Left colon (tissue), 2 donors: ENCODE data around the gene USP25. TPM values are rescaled to one million over a fixed set of nuclear protein-coding genes. Genes with fewer than 3 reads are reported as not detected.

Source experiments
- ATAC-seq: fragments of 200-7000 bp; cut with Tn5 transposase; one replicate; pipeline ENCODE4 v1.9.1; 2020; ENCODE audit warnings: mild to moderate bottlenecking, moderate library complexity
- DNase-seq, 2 donors: peaks; one replicate each; pipeline ENCODE4 v3.0.0-alpha.2; 2020
- intact Hi-C, 2 donors: fragments of 100-400 bp; cut with DNase I in 1 of 2; cut with micrococcal nuclease in 1 of 2; formaldehyde crosslinking; loops; one replicate each; pipeline versions ENCODE4 v1.11.2 to v1.14.0; 2022; cut with DNase I, micrococcal nuclease
- total RNA-seq, 2 donors: library from RNA; stranded (reverse); fragmentation: NEBNext Ultra II Directional; extraction: Animal tissue kit (Norgen Biotek cat#: 25700); gene quantifications; one replicate each; pipeline ENCODE4 v1.2.1, GENCODE V29; 2021
- donor health status: DM: no; HTN: no; CAD: no.
- donor health status: DM: yes; HTN: yes; CAD: no.

The USP25 gene
- total RNA-seq, 2 donors from 2014 or later: 33.8 to 38.9 TPM

- intact Hi-C loops: no loop called here
- ATAC-seq (no peak), DNase-seq (no peak)
Observed at GRCh38 chr21:15751546-15751945, 21.8 kb downstream of the USP25 start.

- DNase-seq (no peak), ATAC-seq (no peak)
- intact Hi-C loops: no loop called here
Observed at GRCh38 chr21:15752763-15753407, 23.1 kb downstream of the USP25 start.

- DNase-seq (no peak), ATAC-seq (peak; percentile 20)
- intact Hi-C loops: no loop called here
Observed at GRCh38 chr21:15753741-15754140, 24.0 kb downstream of the USP25 start.

- peak; percentile 87 for ATAC-seq
- intact Hi-C loops: no loop called here
- no peak for DNase-seq
Observed at GRCh38 chr21:15754640-15755039, 24.9 kb downstream of the USP25 start.

- DNase-seq (no peak), ATAC-seq (no peak)
- intact Hi-C loops: no loop called here
Observed at GRCh38 chr21:15755125-15755524, 25.3 kb downstream of the USP25 start.

- no peak for DNase-seq
- intact Hi-C loops: no loop called here
- no peak for ATAC-seq
Observed at GRCh38 chr21:15759469-15759868, 29.7 kb downstream of the USP25 start.

- ATAC-seq: peak; percentile 89
- intact Hi-C loops: no loop called here
- peak; percentile 84 for DNase-seq
Observed at GRCh38 chr21:15761507-15762100, 31.8 kb downstream of the USP25 start.

GRCh38 chr21:15763359-15763758 lies 33.6 kb downstream of the USP25 start:
- ATAC-seq: no peak
- DNase-seq: no peak
- intact Hi-C loops: no loop called here

GRCh38 chr21:15764878-15765277 lies 35.1 kb downstream of the USP25 start:
- no peak for ATAC-seq
- intact Hi-C loops: no loop called here
- no peak for DNase-seq

GRCh38 chr21:15766952-15767603 lies 37.3 kb downstream of the USP25 start:
- intact Hi-C loops: no loop called here
- ATAC-seq: no peak
- DNase-seq: no peak

GRCh38 chr21:15768045-15768601 lies 38.3 kb downstream of the USP25 start:
- intact Hi-C loops: no loop called here
- ATAC-seq (no peak), DNase-seq (no peak)

- DNase-seq (no peak), ATAC-seq (no peak)
- intact Hi-C loops: no loop called here
Observed at GRCh38 chr21:15768853-15769252, 39.1 kb downstream of the USP25 start.

GRCh38 chr21:15771311-15771710 lies 41.5 kb downstream of the USP25 start:
- no peak for DNase-seq
- intact Hi-C loops: no loop called here

GRCh38 chr21:15772654-15773053 lies 42.9 kb downstream of the USP25 start:
- no peak for DNase-seq
- intact Hi-C loops: no loop called here
- ATAC-seq: no peak

More at GRCh38 chr21:15771311-15771710, 41.5 kb downstream of the USP25 start:
- ATAC-seq: no peak

- intact Hi-C loops: no loop called here
- no peak for ATAC-seq
- DNase-seq: no peak
Observed at GRCh38 chr21:15774590-15774989, 44.8 kb downstream of the USP25 start.

GRCh38 chr21:15775291-15775690 lies 45.5 kb downstream of the USP25 start:
- ATAC-seq (peak; percentile 19), DNase-seq (no peak)
- intact Hi-C loops: no loop called here

GRCh38 chr21:15775981-15776380 lies 46.2 kb downstream of the USP25 start:
- intact Hi-C loops: no loop called here
- peak; percentile 71 for ATAC-seq

GRCh38 chr21:15776818-15777217 lies 47.0 kb downstream of the USP25 start:
- intact Hi-C loops: no loop called here
- DNase-seq (no peak), ATAC-seq (no peak)

More at GRCh38 chr21:15775981-15776380, 46.2 kb downstream of the USP25 start:
- DNase-seq: no peak

GRCh38 chr21:15781986-15782385 lies 52.2 kb downstream of the USP25 start:
- ATAC-seq: no peak
- intact Hi-C loops: no loop called here

More at GRCh38 chr21:15781986-15782385, 52.2 kb downstream of the USP25 start:
- DNase-seq: no peak
